Activated T-helper 9 cell treated with anti-CD3 and anti-CD28 coated beads, Interleukin-2, amount 50 U/mL, for 16 hours (primary cell): ENCODE measurements around the gene SLC39A11.
"Not testable (repeated sequence)": the region's sequence is repeated elsewhere in the genome, so short reads cannot be mapped to it uniquely, and the experiment has no call there.

Experiments used
- DNase-seq: peaks from one replicate; pipeline ENCODE4 v3.0.0-alpha.2; 2020; ENCODE audit warnings: low read depth

Gene SLC39A11

DNA sequence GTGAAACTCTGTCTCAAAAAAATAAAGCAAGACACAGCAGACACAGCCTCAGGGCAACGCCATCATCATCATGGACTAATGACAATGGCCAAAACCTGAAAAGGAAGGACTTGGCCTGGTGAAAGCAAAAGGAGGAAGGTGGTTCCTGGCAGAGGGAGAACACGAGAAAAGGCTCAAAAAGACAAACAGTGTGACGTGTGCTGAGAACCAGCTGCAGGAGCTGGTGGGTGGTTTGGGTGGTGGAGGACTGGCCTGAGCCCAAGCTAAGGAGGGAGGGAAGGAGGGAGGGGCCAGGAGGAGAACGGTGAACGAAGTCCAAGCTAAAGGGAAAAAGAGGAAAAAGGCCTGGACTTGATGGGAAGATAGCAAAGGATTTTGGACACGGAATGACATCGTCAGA, 85.1 kb downstream of the SLC39A11 start:
- no peak for DNase-seq

- no peak for DNase-seq
Measured at GRCh38 chr17:73005360-73005759, 87.1 kb downstream of the SLC39A11 start.

- no peak for DNase-seq
Measured at GRCh38 chr17:73003487-73003886, 89.0 kb downstream of the SLC39A11 start.

GRCh38 chr17:73000832-73001231, 91.7 kb downstream of the SLC39A11 start:
- no peak for DNase-seq

- DNase-seq, result not testable (repeated sequence)
Measured at GRCh38 chr17:72999474-72999873, 93.0 kb downstream of the SLC39A11 start.

GRCh38 chr17:72998343-72998742, 94.1 kb downstream of the SLC39A11 start:
- no peak for DNase-seq

GRCh38 chr17:72997559-72997958, 94.9 kb downstream of the SLC39A11 start:
- no peak for DNase-seq

DNA sequence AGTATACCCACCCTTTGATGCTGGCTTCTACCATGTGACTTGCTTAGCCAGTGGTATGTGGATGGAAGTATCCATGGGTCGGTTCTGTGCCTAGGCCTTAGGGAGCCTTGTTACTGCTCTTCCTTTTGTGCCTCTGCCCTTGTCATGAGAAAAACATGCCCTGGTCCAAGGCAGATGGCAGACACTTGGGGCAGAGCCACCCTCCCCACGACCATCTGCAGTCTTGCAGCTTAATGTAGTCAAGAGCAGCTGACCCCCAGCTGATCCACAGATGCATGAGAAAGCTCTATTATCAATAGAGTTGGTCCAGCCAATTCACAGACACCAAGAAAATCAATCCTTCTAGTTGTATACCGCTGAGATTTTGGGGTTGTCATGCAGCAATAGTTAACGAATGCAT, 95.7 kb downstream of the SLC39A11 start:
- DNase-seq, result no peak

- DNase-seq, result no peak
Measured at GRCh38 chr17:72995008-72995656, 97.4 kb downstream of the SLC39A11 start.

- not testable (repeated sequence) for DNase-seq
Measured at GRCh38 chr17:72992783-72993467, 99.6 kb downstream of the SLC39A11 start.

DNA sequence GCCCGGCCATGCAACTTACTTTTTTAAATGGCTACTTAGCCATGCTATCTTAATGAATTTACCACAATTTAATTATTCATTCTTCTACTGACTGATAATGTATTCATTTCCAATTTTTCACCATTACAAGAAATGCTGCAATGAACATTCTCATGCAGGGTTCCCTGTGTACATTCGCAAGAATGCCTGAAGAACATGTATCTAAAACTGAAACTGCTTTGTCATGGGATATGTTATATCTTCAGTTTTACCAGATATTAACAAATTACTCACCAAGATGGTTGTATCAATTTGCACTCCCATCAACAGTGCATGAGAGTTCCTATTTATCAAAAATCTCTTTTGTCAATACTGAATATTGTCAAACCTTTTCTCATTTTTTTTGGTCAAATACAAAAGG, 100.8 kb downstream of the SLC39A11 start:
- no peak for DNase-seq

GRCh38 chr17:72989074-72989610, 103.3 kb downstream of the SLC39A11 start:
- DNase-seq, result no peak

DNA sequence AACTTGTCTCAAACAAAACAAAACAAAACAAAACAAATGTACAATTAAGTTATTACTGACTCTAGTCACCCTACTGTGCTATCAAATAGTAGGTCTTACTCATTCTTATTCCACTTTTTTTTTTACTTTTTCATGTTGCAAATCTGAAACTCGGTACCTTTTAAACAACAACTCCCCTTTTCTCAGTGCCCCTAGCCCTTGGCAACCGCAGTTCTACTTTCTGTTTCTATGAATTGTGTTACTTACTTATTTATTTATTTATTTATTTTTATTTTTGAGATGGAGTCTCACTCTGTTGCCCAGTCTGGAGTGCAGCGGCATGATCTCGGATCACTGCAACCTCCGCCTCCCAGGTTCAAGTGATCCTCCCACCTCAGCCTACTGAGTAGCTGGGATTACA, 104.0 kb downstream of the SLC39A11 start:
- DNase-seq, result no peak

DNA sequence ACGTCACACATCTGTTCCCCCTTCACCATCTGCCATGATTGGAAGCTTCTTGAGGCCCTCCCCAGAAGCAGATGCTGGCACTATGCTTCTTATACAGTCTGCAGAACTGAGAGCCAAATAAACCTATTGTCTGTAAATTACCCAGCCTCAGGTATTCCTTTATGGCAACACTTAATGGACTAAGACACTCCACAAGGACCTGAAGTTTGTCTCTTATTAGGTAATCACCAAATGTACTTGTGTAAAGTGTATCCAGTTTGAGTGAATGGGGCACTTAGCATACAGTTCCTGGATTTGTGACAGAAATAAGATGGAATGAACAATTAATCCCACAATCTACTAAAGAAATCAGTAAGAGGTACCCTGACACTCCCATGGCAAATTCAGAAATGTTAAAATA, 105.3 kb downstream of the SLC39A11 start:
- no peak for DNase-seq

DNA sequence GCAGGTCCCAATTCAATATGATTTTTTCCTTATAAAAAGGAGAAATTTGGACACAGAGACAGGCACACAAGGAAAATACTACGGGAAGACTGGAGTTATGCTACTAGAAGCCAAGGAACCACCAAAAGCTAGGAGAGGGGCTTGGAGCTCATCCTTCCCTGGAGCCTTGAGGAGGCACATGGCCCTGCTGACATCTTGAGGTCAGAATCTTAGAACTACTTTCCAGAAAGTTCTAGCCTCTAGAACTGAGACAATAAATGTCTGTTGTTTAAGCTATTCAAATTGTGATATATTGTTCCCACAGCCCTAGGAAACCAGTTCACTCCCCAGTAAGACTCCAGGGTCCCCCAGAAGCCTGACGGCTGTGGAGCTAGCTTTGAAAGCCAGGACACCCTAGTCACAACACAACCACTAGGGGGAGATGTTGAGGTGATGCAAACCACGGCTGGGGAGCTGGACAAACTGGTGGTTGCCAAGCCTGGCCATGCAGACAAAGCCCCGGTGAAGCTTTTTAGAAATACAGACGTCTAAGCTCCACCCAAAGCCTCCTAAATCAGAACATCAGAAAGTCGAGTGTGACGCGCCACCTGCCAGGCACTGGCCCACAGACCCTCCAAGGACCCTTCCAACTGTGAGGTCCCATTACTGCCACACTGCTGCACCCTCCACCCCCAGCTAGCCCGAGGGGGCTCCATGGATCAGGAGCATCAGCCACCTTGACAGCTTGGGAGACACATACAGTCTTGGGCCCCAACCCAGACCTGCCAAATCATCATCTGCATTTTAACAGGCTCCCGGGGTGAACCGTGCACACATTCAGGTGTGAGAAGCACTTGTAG, 106.4 kb downstream of the SLC39A11 start:
- peak; percentile 14 for DNase-seq

DNA sequence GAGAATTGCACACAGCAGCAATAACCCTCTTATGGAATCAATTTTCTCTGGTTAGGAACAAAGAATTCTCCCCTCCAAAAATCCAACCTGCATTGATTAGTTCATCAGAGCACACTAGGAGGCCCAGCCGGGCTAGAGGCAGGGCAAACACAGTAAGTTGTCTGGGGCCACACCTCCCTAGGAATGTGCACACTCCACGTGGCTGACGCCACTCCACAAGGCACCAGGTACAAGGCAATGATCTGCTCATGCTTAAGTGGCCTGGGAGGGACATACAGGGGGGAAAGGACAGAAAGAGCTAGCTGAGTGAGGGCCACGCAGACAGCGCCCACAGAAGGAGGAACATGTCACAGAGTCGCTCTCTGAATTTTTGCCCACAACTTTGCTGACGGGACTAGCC, 107.6 kb downstream of the SLC39A11 start:
- no peak for DNase-seq

DNA sequence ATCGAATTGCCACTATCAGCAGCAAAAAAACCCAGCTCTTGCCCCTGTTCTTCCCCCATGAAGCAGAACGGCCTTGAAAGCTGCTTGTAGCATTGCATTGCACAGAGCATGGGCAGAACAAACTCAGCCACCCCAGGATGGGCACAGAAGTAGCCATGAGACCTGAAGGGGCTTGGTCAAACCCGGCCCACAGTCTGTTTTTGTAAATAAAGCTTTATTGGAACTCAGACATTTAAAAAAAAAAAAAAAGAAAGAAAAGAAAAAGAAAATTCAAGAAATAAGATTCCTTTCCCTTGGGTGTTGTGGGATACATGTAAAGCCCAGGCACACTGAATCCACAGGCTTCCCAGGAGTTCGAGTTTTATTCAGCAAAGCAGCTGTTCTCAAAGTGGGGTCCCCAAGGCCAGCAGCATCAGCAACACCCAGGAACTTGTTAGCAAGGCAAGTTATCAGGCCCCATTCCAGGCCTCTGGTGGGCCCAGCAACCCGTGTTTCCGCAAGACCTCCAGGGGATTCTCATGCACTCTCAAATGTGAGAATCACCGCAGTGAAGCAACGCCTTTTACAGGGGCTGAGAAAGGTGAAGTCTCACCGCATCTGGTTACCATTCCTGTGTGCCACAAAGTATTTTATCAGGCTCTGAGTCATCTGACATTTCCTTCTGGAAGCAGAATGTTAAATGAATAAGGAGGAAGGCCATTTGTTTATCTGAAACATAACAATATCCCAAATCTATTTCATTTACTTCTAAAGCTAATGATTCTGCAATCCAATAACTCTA, 108.2 kb downstream of the SLC39A11 start:
- no peak for DNase-seq

- DNase-seq, result no peak
Measured at GRCh38 chr17:72982680-72983079, 109.8 kb downstream of the SLC39A11 start.

DNA sequence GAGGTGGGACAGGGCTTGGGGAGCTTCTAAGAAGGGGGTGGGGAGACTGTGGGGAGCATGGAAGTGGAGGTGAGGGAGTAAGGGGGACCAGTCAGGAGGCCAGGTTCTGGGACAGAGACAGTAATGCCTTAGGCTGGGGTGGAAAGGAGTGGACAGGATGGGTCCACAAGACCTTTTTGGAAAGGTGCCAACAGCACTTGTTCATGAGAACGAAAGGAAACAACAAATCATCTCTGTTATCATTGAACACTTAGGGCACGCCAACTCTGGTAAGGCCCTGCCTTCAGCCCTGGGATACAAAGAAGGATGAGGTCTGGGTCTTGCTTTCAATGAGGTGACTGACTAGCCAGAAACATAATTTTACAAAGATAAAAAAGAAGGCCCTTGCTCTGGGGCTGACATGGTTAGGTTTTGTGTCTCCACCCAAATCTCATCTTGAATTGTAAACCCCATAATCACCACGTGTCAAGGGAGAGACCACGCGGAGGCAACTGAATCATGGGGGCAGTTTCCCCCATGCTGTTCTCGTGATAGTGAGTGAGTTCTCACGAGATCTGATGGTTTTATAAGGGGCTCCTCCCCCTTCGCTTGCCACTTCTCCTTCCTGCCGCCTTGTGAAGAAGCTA, 113.8 kb downstream of the SLC39A11 start:
- DNase-seq, result no peak

GRCh38 chr17:72977771-72978417, 114.6 kb downstream of the SLC39A11 start:
- DNase-seq, result no peak
